ELF-1 (cell line): Measurements from ENCODE around the gene ANKLE2.

Experiments
- DNase-seq: peaks from one replicate; pipeline ENCODE4 v3.0.0-alpha.2; 2016; ENCODE audit warnings: low read depth, low spot score

Gene ANKLE2

DNA sequence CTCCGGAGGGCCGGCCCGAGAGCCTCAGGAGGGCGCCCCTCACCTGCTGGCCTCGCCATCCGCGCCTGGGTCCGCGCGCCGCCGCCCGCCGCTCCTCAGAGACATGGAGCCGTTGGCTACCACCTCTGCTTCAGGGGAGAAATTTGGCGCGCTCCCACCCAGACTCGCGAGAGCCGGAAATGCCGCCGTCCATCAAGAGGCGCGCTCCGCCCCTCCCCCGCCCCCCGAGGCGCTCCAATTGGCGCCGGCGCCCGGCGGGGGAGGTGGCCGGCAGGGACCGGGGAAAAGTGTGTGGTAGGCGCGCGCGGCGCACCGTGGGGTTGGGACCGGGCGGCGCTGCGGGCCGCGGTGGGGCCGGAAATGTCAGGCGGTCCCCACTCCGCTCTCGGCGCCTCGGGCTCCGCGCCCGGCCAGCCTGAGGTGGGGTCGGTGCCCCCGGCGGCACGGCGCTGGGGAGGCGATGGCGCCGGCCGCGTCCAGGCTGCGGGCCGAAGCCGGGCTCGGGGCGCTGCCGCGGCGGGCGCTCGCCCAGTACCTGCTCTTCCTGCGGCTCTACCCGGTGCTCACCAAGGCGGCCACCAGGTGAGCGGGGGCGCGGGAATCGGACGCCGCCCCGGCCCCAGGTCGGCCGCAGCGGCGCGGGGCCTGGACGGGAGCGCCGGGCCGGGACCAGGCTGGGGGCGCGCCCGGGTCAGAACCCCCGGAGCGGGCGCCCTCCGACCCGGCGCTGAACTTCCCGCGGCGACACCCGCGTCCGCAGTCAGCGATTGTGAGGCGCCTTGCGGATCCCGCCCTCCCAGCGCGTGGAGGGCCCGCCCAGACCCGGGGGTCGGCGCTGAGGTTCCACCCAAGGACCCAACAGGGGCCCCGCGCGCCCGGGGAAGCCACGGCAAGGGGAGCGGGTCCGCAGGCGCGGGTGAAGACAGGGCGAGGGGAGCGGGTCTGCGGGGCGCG lies 74.1 kb downstream of the ANKLE2 start, which contains the start of the genes POLE and PXMP2:
POLE (minus strand) TSS at position 132 of the 954 bp plus-strand sequence; CDS start at position 105, 27 bp downstream.
PXMP2 (plus strand) TSS at position 377 of the 954 bp plus-strand sequence; CDS start at position 461, 84 bp downstream.
- DNase-seq, result peak; percentile 98

DNA sequence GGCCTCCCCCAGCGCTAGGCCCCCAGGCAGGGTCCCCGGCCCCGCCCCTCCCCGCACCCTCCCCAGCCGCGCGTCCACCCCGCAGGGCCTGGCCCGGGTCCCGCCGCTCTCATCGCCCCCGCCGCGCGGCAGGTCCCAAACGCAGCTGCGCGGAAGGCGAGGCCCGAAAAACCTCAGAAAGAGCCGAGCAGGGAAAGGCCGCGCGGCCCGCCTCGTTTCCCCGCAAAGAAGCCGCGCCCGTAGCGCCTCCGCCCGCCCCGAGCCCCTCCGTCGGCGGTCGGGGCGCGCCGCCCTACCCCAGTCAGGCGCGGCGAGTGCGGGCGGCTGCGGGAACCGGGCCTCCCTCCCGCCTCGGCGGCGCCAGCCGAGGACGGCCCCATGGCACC lies 74.8 kb downstream of the ANKLE2 start:
- peak; percentile 35 for DNase-seq

DNA sequence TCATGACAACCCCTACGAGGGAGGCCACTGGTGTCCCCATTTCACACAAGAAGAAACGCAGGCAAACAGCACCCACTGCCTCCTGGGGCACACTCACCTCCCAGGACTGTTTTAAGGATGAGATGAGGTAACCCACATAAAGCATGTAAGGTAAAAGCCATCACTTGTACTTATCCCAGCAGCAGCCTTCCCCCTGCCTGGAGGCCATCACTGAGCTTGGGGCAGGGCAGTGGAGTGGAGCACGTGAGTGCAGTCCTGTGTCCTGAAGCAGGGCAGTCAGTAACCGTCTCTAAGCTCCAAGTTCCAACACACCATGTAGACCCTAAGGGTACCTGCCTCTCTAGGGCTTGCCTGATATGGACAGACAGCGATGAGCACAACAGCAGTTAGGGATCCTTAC lies 76.2 kb downstream of the ANKLE2 start:
- peak; percentile 53 for DNase-seq

DNA sequence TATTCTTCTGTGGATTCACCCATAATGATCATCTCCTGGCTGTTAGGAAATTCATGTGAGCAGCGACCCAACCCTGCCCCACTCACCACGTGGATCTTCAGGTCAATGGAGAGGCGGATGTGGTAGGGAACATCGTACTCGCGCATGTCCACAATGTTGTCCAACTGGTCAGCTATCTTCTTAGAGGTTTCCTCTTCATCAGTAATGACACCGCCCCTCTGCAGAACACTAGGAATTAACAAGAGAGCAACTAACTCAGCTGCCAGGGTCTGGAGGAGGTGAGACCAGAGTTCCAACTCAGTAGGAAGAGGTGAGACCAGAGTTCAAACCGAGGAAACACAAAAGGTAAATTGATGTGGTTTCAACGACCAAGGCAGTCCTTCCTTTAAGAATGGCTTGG lies 84.1 kb downstream of the ANKLE2 start:
- no peak for DNase-seq

DNA sequence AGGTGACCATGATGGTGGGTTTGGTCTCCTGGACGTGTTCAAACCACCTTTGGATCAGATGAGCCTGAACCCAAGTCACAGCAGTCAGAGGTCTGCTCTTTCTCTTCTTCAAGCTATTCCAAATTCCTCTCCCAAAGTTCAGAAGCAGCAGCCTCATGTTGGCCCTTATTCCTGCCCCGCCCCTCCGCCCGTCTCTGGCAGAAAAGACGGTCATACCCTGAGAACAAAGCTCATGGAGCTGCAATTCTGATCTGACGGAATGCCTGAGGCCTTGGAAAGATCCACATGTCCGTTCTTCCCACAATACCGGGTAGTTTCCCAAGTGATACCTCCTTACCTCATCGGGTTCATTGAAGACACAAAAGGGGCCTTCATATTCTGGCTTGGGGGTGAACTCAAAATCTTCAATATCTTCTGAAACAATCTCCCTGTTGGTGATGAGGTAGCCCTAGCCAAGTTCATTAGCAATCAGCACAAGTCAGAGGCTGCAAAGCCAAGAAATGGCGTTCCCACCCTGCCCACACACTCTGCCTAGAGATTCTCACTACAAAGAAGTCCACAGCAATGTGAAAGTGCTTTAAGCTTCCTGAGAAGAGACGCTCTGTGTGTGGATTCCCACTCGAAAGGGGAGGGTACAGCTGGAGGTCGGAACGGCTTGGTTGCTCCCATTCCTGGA lies 85.7 kb downstream of the ANKLE2 start:
- no peak for DNase-seq
